ENCODE results near the gene SHANK2.

SHANK2 gene

GRCh38 chr11:71268706-71269321, 16.4 kb upstream of the SHANK2 start:
- DNase-seq = no peak

GRCh38 chr11:71267807-71268421, 15.5 kb upstream of the SHANK2 start:
- no peak for DNase-seq

- DNase-seq = no peak
Observed at GRCh38 chr11:71266114-71266833, 13.9 kb upstream of the SHANK2 start.

GRCh38 chr11:71265559-71266092, 13.2 kb upstream of the SHANK2 start:
- no peak for DNase-seq

GRCh38 chr11:71263386-71263785, 11.0 kb upstream of the SHANK2 start:
- no peak for DNase-seq

- no peak for DNase-seq
Observed at GRCh38 chr11:71255800-71256479, 3.6 kb upstream of the SHANK2 start.

- DNase-seq = no peak
Observed at GRCh38 chr11:71255323-71255722, 2.9 kb upstream of the SHANK2 start.

GRCh38 chr11:71253794-71254193, 1.4 kb upstream of the SHANK2 start:
- DNase-seq = no peak

- no peak for DNase-seq
Observed at GRCh38 chr11:71252770-71253730, 673 bp upstream of the SHANK2 start.

GRCh38 chr11:71251761-71252268, 562 bp downstream of the SHANK2 start:
- no peak for DNase-seq

- DNase-seq = no peak
Observed at GRCh38 chr11:71251151-71251721, 1.1 kb downstream of the SHANK2 start.

GRCh38 chr11:71250523-71251150, 1.7 kb downstream of the SHANK2 start:
- no peak for DNase-seq

GRCh38 chr11:71249301-71249700, 3.1 kb downstream of the SHANK2 start:
- no peak for DNase-seq

GRCh38 chr11:71248656-71249055, 3.7 kb downstream of the SHANK2 start:
- no peak for DNase-seq

- DNase-seq = no peak
Observed at GRCh38 chr11:71248251-71248570, 4.2 kb downstream of the SHANK2 start.

GRCh38 chr11:71247551-71248250, 4.7 kb downstream of the SHANK2 start:
- DNase-seq = no peak

GRCh38 chr11:71246559-71246958, 5.8 kb downstream of the SHANK2 start:
- no peak for DNase-seq

- DNase-seq = no peak
Observed at GRCh38 chr11:71245601-71246391, 6.6 kb downstream of the SHANK2 start.

GRCh38 chr11:71244116-71244810, 8.1 kb downstream of the SHANK2 start:
- no peak for DNase-seq
